B cell (primary cell): ENCODE measurements around the gene ADCY2. TPM values are rescaled to one million over a fixed set of nuclear protein-coding genes. Genes with fewer than 3 reads are reported as not detected.

ENCODE experiments used
- ATAC-seq: fragments of 200-7000 bp; cut with Tn5 transposase; one replicate; pipeline ENCODE4 v1.10.0; 2021; ENCODE audit warnings: low read depth, mild to moderate bottlenecking, moderate number of reproducible peaks, moderate library complexity
- CTCF ChIA-PET: fragments of 350-600 bp; sonication (Branson Sonifier 250); formaldehyde crosslinking; loops from one replicate; lab custom pipeline; 2021; ENCODE audit warnings: antibody characterized with exemption, inconsistent platforms; lab: Charles Lee
- POLR2A ChIA-PET: fragments of 350-600 bp; sonication (Branson Sonifier 250); formaldehyde crosslinking; loops from one replicate; lab custom pipeline; 2021; ENCODE audit warnings: antibody characterized with exemption; lab: Charles Lee
- DNase-seq: peaks from one replicate; pipeline ENCODE4 v3.0.0; 2013
- H2AFZ ChIP-seq: 2 replicates; pipeline ENCODE4 v1.6.1; 2012; ENCODE audit warnings: mild to moderate bottlenecking, low read depth, low read length; ENCODE audit not compliant: insufficient read depth, poor library complexity, severe bottlenecking
- H3K27ac ChIP-seq, 2 donors: 1 replicate in 1 of 2; 2 replicates in 1 of 2; pipeline ENCODE4 v1.5.1; 2012 to 2013; ENCODE audit warnings: low read length in 2 of 2, mild to moderate bottlenecking in 2 of 2, moderate library complexity in 1 of 2
- H3K27me3 ChIP-seq, 4 experiments: fragments of 200-600 bp in 1 of 4; sonication (generic) in 1 of 4; replicated peaks in 1 of 4; 1 replicate in 2 of 4; 2 replicates in 2 of 4; pipeline versions ENCODE4 v1.6.1 to v1.7.0; 2013 to 2016; ENCODE audit warnings: low read length in 3 of 4, mild to moderate bottlenecking in 2 of 4, mixed read lengths in 1 of 4, moderate library complexity in 1 of 4; ENCODE audit not compliant: insufficient read depth in 4 of 4, control insufficient read depth in 3 of 4; ENCODE audit errors: control extremely low read depth in 1 of 4
- H3K36me3 ChIP-seq, 2 experiments: replicated peaks in 1 of 2; 1 replicate in 1 of 2; 2 replicates in 1 of 2; pipeline versions ENCODE4 v1.6.1 to v1.7.1; 2013; ENCODE audit warnings: low read length in 1 of 2; ENCODE audit not compliant: insufficient read depth in 2 of 2, control insufficient read depth in 1 of 2; ENCODE audit errors: control extremely low read depth in 1 of 2, extremely low read depth in 1 of 2
- H3K4me1 ChIP-seq, 2 donors: fragments of 200-600 bp in 1 of 2; sonication (generic) in 1 of 2; 1 replicate in 1 of 2; 2 replicates in 1 of 2; pipeline versions ENCODE4 v1.5.1 to v1.6.1; 2013 to 2017; ENCODE audit warnings: low read length in 2 of 2; ENCODE audit not compliant: control insufficient read depth in 2 of 2, insufficient read depth in 2 of 2
- H3K4me2 ChIP-seq: replicated peaks from 2 replicates; pipeline ENCODE3; 2012; ENCODE audit warnings: mild to moderate bottlenecking, low read depth, low read length; ENCODE audit not compliant: poor library complexity, severe bottlenecking
- H3K4me3 ChIP-seq, 5 experiments: fragments of 200-600 bp in 1 of 5; sonication (generic) in 1 of 5; 1 replicate in 3 of 5; 2 replicates in 2 of 5; pipeline versions ENCODE4 v1.5.1 to v1.7.0; 2011 to 2016; ENCODE audit warnings: low read length in 4 of 5, mild to moderate bottlenecking in 4 of 5, low read depth in 2 of 5, control low read depth in 1 of 5, moderate library complexity in 1 of 5; ENCODE audit not compliant: insufficient read depth in 1 of 5; ENCODE audit errors: control extremely low read depth in 1 of 5, extremely low read depth in 1 of 5
- H3K79me2 ChIP-seq: fragments of 200-600 bp; sonication (generic); one replicate; pipeline ENCODE4 v1.6.0; 2016; ENCODE audit warnings: low read length; ENCODE audit not compliant: control insufficient read depth, insufficient read depth
- H3K9ac ChIP-seq: fragments of 200-600 bp; sonication (generic); 2 replicates; pipeline ENCODE4 v1.6.1; 2017; ENCODE audit warnings: mild to moderate bottlenecking, low read length, moderate library complexity
- H3K9me3 ChIP-seq, 3 donors: one replicate each; pipeline versions ENCODE4 v1.6.1 to v1.7.1; 2013; ENCODE audit warnings: low read length in 2 of 3; ENCODE audit not compliant: control insufficient read depth in 2 of 3, insufficient read depth in 1 of 3; ENCODE audit errors: control extremely low read depth in 1 of 3
- H4K20me1 ChIP-seq: 2 replicates; pipeline ENCODE4 v1.6.0; 2012; ENCODE audit warnings: mild to moderate bottlenecking, low read length; ENCODE audit not compliant: insufficient read depth, control insufficient read depth, poor library complexity, severe bottlenecking
- H3K27ac Mint-ChIP-seq: one replicate; pipeline ENCODE4 v1.8.0; 2021; ENCODE audit warnings: mixed read lengths
- H3K27me3 Mint-ChIP-seq: one replicate; pipeline ENCODE4 v1.8.0; 2021; ENCODE audit warnings: mixed read lengths
- H3K4me1 Mint-ChIP-seq: one replicate; pipeline ENCODE4 v1.8.0; 2021; ENCODE audit warnings: mixed read lengths
- H3K4me3 Mint-ChIP-seq: one replicate; pipeline ENCODE4 v1.8.0; 2021; ENCODE audit warnings: mixed read lengths
- H3K9me3 Mint-ChIP-seq: one replicate; pipeline ENCODE4 v1.8.0; 2022; ENCODE audit warnings: mixed read lengths; ENCODE audit not compliant: insufficient read depth
- CTCF ChIP-seq: fragments of 200-600 bp; IDR thresholded peaks from one replicate; pipeline ENCODE4 v1.8.0; 2022; ENCODE audit warnings: antibody characterized with exemption, mild to moderate bottlenecking
- EZH2 ChIP-seq: IDR thresholded peaks from 2 replicates; pipeline ENCODE4 v1.6.1; 2012; ENCODE audit warnings: borderline replicate concordance, low read depth, mild to moderate bottlenecking, moderate library complexity, low read length; ENCODE audit not compliant: insufficient read depth, poor library complexity, severe bottlenecking
- WGBS: methylation state at CpG from one replicate; pipeline ENCODE4 v1.1.5; 2013; ENCODE audit warnings: missing lambda C conversion rate; ENCODE audit not compliant: insufficient coverage; 5-methylcytosine and 5-hydroxymethylcytosine counted together
- intact Hi-C: fragments of 100-400 bp; cut with micrococcal nuclease; formaldehyde crosslinking; loops from one replicate; pipeline ENCODE4 v1.10.0; 2022
- polyA plus RNA-seq: library from polyadenylated mRNA; depleted of rRNA; stranded (reverse); fragments of >200 nt; gene quantifications from 2 replicates; pipeline ENCODE4 v1.2.3, GENCODE V29; 2012
- total RNA-seq, 2 donors: library from RNA; stranded (reverse); fragments of 120-200 nt in 1 of 2; gene quantifications; 1 replicate in 1 of 2; 2 replicates in 1 of 2; pipeline versions ENCODE4 v1.2.3 to v1.2.4, GENCODE V29; 2013 to 2022

ADCY2 gene
- total and polyA plus RNA-seq, 2 donors (not counting 1 experiment from before 2014, with no cell fraction given), result not detected

GRCh38 chr5:7851240-7851592, 455.3 kb downstream of the ADCY2 start:
- Mint-ChIP-seq H3K9me3 (no peaks in the 10 kb centered on the region), H3K4me1 (peaks cover 24% of the 10 kb centered on the region), H3K27me3 (peaks cover 17% of the 10 kb centered on the region), H3K27ac (no peak overlapping the region), H3K4me3 (peak overlapping the region; percentile 89)
- Histone ChIP-seq H3K4me3 (peak overlapping the region in 3 of 5 experiments; percentile 44 to 51 (median 48)), H2AFZ (peak overlapping the region; percentile 72), H3K9ac (peak overlapping the region; percentile 56), H3K9me3 (peaks cover 0 to 16% (median 0%) of the 10 kb centered on the region in 3 donors), H3K4me1 (peaks cover 14 to 20% of the 10 kb centered on the region in 2 donors), H4K20me1 (no peaks in the 10 kb centered on the region), H3K4me2 (peak overlapping the region; percentile 84), H3K27ac (no peak overlapping the region), H3K36me3 (no peaks in the 10 kb centered on the region), H3K79me2 (no peaks in the 10 kb centered on the region), H3K27me3 (peaks cover 0 to 36% (median 15%) of the 10 kb centered on the region in 4 experiments)
- ChIA-PET POLR2A (no interaction called here), CTCF (interaction anchor here (0.9 kb wide), 1 partner anchor 9 kb away, joined by 4 read pairs; no protein-coding TSS in a partner anchor)
- no peak for ATAC-seq
- WGBS, result 70% methylated on average over 13 of the region's 16 CpGs
- DNase-seq, result no peak
- TF ChIP-seq CTCF, result no peak
- no peak for TF ChIP-seq EZH2
- intact Hi-C loops, result loop anchor here (5.0 kb wide), 1 partner anchor 606 kb away; no protein-coding TSS in a partner anchor

DNA sequence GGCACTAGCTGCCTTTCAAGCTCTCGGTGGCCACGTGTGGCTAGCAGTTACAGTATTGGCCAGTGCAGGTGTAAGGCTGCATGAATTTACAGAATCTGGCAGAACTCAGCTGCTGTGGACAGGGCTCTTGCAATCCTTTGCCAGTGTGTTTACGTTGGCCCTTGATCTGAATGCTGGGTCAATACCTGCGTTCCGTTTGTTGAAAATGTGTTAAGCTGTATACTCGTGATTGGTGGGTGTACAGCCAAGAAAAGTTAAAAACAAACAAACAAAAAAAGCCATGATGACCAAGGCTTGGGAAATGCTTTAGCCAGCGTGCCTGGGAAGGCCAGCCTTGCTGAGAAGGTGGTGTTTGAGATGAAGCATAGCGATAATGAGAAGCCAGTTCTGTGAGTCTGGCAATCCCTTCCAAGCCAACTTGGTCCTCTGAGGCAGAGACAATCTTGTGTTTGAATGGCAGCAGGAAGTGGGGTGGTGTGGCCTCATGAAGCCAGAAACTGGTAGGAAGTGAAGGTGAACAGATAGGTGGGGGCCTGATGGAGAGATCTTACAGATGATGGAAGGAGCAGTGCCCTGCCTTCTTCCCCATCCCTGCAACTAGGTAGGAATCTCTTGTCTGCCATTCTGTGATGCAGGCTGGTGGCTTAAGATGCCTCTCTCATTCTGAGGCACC, 455.8 kb downstream of the ADCY2 start:
- no peak overlapping the region for H3K4me2 ChIP-seq
- peaks cover 17% of the 10 kb centered on the region for H3K27me3 Mint-ChIP-seq
- POLR2A ChIA-PET, result no interaction called here

More for the DNA sequence above, 455.8 kb downstream of the ADCY2 start:
- Mint-ChIP-seq H3K9me3 (no peaks in the 10 kb centered on the region), H3K4me1 (peaks cover 24% of the 10 kb centered on the region), H3K27ac (no peak overlapping the region), H3K4me3 (peak overlapping the region; percentile 89)
- Histone ChIP-seq H3K9ac (no peak overlapping the region), H3K27ac (no peak overlapping the region), H3K27me3 (peaks cover 0 to 36% (median 15%) of the 10 kb centered on the region in 4 experiments), H3K36me3 (no peaks in the 10 kb centered on the region), H2AFZ (no peak overlapping the region), H3K79me2 (no peaks in the 10 kb centered on the region), H3K4me3 (no peak overlapping the region), H3K4me1 (peaks cover 14 to 20% of the 10 kb centered on the region in 2 donors), H4K20me1 (no peaks in the 10 kb centered on the region), H3K9me3 (peaks cover 0 to 16% (median 0%) of the 10 kb centered on the region in 3 donors)
- DNase-seq (no peak), ATAC-seq (no peak)
- TF ChIP-seq CTCF (no peak), EZH2 (no peak)
- CTCF ChIA-PET, result interaction anchor here (0.9 kb wide), 1 partner anchor 9 kb away, joined by 4 read pairs; no protein-coding TSS in a partner anchor
- WGBS, result 85% methylated on average over 6 of the region's 8 CpGs
- intact Hi-C loops, result loop anchor here (5.0 kb wide), 1 partner anchor 606 kb away; no protein-coding TSS in a partner anchor
